HG03571 (cell line): ENCODE results near the gene PRDM16.

Experiments
- ATAC-seq: cut with Tn5 transposase; IDR thresholded peaks from one replicate; pipeline ENCODE4 v1.9.1; 2021; ENCODE audit not compliant: unreplicated experiment

PRDM16 gene

DNA sequence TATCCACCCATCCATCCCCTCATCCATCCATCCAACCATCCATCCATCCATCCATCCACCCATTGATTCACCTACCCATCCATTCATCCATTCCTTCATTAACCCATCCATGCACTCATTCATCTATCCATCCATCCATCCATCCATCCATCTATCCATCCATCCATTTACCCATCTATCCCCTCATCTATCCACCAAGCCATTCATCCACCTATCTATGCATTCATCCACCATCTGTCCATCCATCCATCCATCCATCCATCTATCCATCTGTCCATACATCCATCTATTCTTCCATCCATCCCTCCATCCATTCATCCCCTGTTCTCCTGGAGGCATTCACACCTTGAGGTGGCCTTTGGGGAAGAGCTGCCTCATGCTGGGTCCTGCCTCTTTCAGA is 107.0 kb downstream of the PRDM16 start:
- no peak for ATAC-seq

GRCh38 chr1:3176820-3177219 is 107.8 kb downstream of the PRDM16 start:
- no peak for ATAC-seq

GRCh38 chr1:3178279-3178678 is 109.3 kb downstream of the PRDM16 start:
- no peak for ATAC-seq

DNA sequence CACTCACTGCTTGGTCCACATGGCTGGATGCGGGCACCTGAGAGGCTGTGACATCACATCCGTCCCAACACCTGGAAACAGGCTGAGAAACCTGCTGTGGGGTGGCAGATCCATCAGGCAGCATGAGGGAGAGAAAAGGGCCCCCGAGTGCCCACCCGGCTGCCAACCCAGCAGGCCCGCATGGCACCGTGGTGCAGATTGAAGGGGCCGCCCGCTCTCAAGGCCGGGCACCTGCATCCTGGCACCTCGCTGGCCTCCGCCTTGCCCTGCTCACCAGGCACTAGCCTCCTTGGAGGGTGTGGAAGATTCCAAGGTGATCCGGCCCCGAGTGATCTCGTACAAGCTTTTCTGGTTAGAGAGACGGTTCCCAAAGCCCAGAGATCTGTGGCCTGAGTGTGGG is 110.5 kb downstream of the PRDM16 start:
- ATAC-seq, result no peak

DNA sequence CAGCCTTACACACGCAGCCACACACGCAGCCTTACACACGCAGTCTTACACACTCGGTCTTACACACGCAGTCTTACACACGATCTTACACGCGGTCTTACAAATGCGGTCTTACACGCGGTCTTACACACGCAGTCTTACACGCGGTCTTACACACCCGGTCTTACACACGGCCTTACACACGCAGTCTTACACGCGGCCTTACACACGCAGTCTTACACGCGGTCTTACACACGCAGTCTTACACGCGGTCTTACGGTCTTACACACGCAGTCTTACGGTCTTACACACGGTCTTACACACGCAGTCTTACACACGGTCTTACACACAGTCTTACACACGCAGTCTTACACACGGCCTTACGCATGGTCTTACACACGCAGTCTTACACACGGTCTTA is 111.9 kb downstream of the PRDM16 start:
- ATAC-seq, result no peak

GRCh38 chr1:3181956-3182355 is 113.0 kb downstream of the PRDM16 start:
- ATAC-seq, result no peak

GRCh38 chr1:3183411-3183810 is 114.4 kb downstream of the PRDM16 start:
- no peak for ATAC-seq

DNA sequence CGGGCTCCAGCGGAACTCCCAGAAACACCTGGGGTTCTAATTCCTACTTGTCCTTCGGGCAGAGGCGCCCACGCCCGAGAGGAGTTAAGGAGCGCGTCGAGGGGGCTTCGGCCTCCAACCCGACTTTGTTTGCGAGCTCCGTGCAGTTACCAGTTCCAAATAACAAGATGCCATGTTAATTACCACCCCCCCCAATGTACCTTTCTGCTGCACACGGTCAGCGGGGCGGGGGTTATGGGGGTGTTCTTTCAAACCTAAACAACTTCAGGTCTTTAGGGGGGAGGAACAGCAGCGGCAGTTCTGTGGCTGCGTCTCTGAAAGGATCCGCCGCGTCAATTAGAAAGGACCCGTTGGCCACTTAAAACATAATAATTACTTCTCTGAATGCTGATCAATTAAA is 114.8 kb downstream of the PRDM16 start:
- ATAC-seq, result no peak

GRCh38 chr1:3184666-3185065 is 115.7 kb downstream of the PRDM16 start:
- no peak for ATAC-seq

DNA sequence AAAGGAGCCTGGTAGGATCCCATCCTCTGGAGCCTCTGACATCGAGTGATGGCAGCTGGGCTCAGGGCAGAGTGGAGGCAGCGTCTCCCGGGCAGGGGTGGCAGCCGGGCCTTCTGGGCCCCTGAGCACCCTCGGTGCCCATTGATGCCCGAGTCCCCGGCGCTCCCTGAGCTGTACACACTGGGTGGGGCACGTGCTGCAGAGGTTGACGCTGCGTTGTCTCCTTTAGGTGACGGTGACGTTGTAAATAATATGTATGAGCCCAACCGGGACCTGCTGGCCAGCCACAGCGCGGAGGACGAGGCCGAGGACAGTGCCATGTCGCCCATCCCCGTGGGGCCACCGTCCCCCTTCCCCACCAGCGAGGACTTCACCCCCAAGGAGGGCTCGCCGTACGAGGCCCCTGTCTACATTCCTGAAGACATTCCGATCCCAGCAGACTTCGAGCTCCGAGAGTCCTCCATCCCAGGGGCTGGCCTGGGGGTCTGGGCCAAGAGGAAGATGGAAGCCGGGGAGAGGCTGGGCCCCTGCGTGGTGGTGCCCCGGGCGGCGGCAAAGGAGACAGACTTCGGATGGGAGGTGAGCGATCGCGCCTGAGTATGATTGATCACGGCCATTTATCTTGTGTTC is 117.0 kb downstream of the PRDM16 start:
- ATAC-seq, result no peak

DNA sequence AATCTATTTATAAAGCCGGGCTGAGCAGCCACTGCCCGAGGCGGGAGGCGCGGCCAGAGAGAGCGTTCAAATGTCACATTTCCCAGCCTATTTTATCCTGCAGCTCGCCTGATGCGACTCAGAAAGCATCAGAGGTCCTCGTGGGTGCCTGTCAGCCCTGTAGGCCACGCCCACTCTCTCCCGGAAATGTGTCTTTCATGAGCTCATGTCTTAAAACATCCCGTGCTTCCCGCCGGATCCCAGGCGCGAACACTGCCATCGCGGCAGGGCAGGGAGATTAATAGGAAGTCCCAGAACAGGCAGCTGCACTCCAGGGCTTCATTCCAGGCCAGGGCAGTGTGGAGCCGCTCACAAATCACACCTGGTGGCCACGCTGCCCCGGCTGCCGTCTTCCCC is 117.5 kb downstream of the PRDM16 start:
- ATAC-seq, result no peak

DNA sequence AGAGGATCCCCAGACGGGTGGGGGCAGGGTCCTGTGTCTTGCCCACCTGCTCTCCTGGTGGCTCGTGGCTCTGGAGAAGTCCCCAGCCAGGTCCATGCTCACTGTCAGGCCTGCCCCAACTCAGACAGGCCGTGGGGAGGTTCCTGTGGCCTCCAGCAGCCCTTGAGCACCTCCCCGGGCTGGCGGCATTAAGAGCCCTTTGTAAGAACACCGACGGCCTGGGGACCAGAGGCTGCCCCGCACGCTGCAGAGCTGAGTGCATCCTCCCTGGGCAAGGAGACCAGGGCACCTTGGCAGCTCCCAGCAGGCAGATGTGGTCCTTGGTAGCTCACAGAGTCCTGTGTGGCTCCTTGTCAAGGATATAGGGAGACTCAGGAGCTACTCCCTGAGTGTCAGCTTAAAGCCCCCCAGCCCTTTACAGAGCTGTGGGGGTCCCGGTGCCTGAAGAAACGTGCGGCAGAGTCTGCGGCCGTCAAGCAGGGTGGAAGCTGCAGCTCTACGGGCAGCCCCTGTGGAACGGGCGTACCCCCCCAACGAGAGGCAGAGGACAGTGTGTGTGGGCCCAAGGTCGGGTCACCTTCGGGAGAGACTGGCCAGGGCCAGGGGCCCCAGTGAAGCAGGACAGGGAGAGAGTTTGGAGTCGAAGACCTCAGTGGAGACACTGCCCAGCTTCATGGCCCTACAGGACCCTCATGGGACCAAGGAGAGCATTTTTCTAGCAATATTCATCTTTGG is 118.6 kb downstream of the PRDM16 start:
- ATAC-seq, result no peak

DNA sequence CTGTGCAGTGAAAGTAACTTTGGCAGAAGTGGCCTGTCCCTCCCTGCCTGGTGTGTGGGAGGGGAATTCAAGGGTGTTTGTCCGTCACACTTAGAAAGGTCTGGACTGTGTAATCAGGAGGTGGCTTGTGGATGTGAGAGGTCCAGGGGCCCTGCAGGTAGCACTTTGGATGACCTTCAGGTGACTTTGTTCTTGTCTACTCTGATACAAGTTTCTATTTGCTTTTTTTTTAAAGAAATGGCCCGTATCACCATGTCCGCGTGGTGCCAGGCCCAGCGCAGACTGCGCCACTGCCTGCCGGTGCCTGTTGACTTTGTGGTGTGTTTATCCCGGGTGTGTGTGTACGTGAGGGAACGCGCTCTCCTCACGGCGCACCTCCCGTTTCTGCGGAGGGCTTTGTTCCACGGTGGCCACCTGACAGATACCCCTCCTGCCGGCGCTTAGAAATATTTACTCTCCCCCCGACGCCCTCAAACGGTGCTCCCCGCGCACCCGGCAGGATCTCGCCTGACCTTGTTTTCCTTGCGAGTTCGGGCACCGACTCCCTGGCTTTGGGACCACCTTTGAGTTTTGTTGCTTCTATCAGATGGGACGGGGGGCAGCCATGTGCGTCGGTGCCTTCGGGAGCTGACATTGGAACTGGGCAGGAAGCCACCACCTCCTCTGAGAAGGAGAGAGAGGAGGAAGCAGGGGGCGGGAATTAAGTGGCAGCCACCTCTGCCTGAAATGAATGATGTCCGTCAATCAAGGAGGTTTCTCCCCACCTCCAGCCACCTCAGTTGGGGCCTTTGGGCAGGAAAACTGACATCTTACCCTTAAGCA is 119.4 kb downstream of the PRDM16 start:
- no peak for ATAC-seq

DNA sequence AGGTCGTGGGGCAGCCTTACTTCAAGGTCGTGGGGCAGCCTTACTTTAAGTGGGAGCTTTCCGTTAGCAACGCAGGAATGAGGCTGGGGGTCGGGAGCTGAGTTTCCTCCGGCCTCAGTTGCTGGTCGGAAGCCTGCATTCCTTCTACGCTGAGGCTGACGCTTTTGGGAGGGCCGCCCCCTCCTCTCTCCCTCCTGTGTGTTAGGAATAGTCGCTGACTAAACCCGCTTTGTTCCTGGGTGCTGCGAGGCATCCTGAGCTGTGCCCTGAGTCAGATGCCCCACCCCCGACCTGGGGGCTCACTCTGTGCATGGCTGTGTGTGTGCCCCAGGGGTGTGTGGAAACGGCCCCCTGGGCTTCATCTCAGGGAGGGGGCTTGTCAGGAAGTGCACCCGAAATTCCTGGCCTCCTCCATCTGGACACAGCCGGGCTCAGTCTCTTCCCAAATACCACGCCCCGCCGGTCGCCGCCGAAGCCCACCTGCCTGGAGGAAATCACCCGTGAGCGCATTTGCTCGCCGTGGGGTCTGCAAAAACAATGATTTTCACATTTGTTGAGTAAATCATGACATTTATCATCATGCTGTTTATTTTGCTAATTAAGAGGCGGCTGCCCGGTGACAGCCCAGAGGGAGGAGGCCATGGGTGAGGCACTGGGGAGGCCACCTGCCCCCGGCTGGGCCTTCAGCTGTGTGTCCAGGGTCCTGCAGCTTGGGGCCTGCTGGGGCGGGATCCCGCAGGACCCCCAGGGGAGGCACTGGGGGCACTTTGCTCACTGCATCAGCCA is 121.4 kb downstream of the PRDM16 start:
- no peak for ATAC-seq

GRCh38 chr1:3192361-3192760 is 123.4 kb downstream of the PRDM16 start:
- ATAC-seq, result no peak

DNA sequence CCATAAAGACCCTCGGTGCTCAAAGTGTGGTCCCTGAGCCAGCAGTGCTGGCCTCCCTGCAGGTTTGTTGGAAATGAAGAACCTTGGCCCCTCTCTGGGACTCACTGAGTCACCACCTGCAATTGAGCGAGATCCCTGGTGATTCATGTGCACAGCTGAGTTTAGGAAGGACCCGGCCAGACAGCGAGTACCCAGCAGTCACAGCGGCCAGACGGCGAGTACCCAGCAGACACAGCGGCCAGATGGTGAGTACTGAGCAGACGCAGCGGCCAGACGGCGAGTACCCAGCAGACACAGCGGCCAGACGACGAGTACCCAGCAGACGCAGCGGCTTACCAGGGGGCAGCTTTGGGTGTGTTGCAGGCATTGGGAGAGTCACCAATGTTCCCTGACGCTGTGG is 123.8 kb downstream of the PRDM16 start:
- ATAC-seq, result no peak

DNA sequence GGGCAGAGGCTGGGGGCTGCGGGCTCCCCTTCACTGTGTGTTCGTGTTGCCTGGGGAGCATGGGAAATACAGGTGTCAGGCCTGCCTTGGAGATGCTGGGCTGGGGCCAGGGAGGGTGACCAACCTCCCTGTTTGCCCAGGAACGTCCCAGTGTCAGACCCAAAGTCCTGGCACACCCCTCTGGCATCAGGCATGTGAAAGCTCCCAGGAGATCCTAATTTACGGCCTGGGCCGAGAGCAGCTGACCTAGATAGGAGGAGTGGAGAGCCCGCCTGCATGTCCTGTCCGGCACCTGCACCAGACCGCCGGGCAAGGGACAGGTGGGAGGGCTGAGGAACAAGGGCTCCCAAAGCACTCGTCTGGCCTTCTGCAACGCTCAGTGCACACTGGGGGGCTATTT is 124.8 kb downstream of the PRDM16 start:
- ATAC-seq, result no peak

GRCh38 chr1:3194760-3195479 is 125.9 kb downstream of the PRDM16 start:
- ATAC-seq, result no peak

DNA sequence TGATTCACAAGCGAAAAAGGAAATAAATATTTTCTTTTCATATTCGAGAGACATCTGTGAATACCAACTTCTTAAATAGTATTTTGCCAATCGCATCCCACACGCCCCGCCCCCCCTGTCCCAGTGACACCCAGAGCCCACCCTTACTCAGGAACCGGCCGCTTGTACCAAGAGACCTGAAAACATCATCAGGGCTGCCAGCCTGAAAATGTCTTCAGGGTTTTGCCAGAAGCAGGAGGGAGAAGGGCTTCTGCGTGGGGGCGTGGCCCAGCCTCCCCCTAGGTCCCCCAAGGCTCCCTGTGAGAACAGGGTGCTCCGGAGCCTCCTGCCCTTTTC is 126.4 kb downstream of the PRDM16 start:
- ATAC-seq, result no peak

- ATAC-seq, result no peak
These were observed 127.0 kb downstream of the PRDM16 start for GRCh38 chr1:3195966-3196515.
